Hematopoietic multipotent progenitor cell treated with erythropoietin and hydrocortisone succinate and interleukin-3 and kit ligand, for 15 days (in vitro differentiated cells): ENCODE measurements around the gene ADARB2.

Source experiments
- DNase-seq: peaks from one replicate; pipeline ENCODE4 v3.0.0-alpha.2; 2015; ENCODE audit warnings: low spot score

ADARB2 gene

GRCh38 chr10:1311726-1312125 lies 425.6 kb downstream of the ADARB2 start:
- DNase-seq, result no peak

- DNase-seq, result no peak
Measured at GRCh38 chr10:1310271-1310789, 427.0 kb downstream of the ADARB2 start.

DNA sequence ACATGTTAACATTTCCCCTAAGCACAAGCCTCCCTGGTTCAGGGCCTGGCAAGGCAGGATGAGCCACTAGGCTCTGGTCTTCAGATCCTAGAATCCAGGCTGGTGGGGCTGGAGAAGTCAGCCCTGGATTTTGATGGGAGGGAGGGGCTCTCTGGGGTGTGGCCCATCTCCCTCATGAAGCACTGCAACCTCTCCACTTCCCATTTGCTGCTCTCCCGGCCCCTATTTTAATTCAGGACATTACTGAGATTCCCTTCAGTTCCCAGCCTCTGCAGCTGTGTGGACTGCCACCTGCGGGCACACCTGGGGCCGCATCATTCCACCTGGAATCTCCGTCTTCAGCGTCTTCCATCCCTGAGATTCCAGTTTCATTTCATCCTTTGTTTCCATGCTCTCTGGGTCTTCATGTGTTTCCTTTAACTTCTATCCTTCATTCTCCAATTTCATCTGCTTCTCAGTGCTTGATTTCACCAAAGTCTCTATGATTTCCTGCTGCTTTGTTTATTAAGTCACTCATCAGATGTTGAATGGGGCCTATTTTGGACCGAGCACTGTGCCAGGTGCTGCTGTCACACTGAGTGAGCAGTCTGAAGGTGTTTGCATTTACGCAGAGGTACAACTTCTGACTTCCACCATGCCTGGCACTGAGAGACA lies 427.6 kb downstream of the ADARB2 start:
- no peak for DNase-seq

DNA sequence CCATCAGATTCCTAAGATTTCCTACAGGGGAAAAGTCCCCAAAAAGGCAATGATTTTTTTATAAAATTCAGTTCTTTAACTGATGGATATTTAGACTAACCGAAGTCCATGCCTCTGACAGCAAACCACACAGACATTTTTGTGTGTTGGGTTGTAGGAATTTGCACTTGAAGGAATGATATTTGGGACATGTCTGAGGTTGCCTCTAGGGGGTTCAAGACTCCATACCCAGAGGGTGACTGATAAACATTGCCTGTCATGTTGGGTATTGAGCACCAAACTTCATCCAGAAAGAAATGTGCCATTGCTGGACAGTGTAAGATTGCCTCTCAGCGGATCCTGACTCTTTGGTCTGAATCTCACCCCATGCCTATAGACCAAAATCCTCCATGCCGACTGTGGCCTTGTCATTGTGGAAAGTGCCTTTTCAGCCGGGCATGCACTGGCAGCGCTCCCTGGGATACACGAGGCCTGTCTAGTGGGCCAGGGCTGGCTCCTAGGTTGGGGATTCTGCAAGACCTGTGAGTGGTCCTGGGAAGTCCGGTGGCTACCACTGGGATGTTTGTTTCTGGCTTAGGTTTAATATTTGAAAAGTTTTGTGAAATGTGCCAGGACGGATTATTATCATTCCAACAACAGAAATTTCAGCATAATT lies 428.2 kb downstream of the ADARB2 start:
- DNase-seq, result no peak

DNA sequence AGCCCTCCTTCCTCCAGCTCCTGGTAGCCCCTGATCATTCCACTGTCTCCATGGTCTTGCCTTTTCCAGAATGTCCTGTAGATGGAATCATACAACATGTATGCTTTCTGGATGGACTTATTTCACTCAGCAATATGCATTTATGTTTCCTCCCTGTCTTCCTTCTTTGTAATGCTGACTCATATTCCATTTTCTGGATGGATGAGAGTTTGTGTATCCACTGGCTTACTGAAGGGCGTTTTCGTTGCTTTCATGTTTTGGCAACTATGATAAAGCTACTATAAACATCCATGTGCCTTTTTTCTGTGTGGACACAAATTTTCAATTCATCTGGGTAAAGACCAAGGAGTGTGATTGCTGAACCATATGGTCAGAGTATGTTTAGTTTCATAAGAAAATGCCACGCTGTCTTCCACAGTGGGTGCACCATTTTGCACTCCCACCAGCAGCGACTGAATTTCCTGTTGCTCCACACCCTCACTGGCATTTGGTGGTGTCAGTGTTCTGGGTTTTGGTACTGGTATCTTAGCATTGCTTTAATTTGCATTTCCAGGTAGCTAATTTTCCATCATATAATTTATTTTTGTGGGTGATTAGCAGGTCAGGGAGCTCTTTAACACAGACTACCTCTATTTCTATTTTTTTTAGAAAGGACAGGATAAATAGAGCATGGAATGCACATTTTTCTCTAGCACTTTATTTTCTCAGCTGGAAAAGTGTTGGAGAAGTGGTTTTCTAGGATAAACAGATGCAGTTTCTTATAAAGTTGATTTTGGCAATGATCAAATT lies 429.0 kb downstream of the ADARB2 start:
- no peak for DNase-seq

- DNase-seq, result no peak
Measured at GRCh38 chr10:1301143-1301542, 436.2 kb downstream of the ADARB2 start.

DNA sequence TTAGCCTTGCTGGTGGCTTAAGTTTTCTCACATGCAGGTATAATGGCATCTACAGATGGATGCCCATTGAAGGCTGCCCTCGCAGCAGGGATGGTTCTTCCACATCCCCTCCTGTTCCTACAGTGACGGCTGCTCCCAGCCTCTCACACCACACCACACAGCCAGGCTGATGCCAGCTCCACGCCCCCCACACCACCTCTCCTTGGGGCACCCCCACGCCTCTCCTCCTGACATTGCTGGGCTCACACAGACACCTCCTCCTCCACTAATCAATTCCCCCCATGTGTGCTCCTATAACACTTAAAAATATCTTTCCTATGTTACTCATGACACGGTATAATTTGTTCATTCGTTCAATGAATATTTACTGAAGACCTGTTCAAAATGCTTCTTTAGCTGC lies 437.1 kb downstream of the ADARB2 start:
- no peak for DNase-seq

GRCh38 chr10:1299041-1299726 lies 438.1 kb downstream of the ADARB2 start:
- no peak for DNase-seq

DNA sequence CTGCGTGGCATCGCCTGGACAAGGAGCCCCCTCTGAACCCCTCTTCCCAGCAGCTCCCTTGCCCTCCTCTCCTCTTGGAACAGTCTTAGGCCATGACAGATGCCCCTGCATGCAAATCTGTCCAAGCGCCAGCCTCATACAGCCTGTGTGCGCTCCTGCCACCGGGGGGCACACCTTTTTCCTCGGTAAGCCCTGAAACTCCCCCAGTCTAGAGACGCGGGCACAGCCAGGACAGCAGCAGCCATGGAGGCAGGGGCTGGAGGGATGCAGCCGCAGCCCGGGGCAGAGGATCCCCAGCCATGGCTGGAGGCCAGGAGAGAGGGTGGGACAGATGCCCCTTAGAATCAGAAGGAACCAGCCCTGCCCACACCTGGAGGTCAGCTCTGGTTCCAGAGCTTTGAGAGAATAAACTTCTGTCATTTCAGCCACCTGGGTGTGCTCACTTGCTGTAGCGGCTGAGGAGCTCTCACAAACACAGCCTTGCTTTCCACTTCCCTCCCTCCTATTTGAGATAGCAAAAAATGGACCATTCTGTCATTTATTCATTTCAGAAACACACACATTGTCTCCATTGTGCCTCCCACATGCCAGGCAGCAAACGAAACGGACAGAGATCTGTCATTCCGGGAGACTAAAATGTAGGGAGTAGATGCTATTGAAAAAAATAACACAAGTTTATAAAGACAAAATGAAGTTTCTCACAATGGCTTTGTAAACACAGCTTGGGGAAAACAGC lies 439.6 kb downstream of the ADARB2 start:
- DNase-seq, result no peak

DNA sequence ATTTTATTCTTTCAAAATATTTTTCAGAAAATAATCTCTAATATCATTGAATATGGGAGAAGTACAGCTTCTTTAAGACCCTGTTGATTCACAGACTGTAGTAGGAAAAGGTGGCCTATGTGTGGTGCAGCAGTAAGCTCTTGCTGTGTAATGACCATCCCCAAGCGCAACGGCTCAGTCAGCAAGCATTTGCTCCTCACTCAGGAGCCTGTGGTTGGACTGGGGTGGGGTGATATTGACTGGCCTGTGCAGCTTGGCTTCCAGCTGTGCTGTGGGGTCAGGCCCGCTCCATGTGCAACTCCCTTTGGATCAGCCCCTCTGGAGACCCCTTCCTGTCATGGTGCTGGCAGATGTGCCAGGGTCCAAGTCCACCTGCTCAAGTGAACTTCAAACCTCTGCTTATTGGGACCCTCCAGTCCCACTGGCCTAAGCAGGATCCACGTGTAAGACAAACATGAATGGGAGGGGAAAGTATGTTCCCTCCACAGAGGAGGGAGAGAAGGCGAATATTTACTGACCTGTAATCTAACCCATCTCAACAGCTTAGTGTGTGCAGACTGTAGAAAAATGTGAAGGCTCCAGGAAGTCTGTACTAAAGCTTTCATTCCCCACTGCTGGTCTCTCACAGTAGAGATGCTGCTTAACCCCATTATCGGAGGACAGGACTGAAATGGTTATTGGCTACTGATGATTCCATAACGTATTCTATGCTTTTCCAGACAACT lies 441.4 kb downstream of the ADARB2 start:
- no peak for DNase-seq

GRCh38 chr10:1294748-1295147 lies 442.6 kb downstream of the ADARB2 start:
- DNase-seq, result no peak

GRCh38 chr10:1293636-1294435 lies 443.5 kb downstream of the ADARB2 start:
- no peak for DNase-seq

- no peak for DNase-seq
Measured at GRCh38 chr10:1293157-1293556, 444.2 kb downstream of the ADARB2 start.

- no peak for DNase-seq
Measured at GRCh38 chr10:1292611-1293031, 444.7 kb downstream of the ADARB2 start.

DNA sequence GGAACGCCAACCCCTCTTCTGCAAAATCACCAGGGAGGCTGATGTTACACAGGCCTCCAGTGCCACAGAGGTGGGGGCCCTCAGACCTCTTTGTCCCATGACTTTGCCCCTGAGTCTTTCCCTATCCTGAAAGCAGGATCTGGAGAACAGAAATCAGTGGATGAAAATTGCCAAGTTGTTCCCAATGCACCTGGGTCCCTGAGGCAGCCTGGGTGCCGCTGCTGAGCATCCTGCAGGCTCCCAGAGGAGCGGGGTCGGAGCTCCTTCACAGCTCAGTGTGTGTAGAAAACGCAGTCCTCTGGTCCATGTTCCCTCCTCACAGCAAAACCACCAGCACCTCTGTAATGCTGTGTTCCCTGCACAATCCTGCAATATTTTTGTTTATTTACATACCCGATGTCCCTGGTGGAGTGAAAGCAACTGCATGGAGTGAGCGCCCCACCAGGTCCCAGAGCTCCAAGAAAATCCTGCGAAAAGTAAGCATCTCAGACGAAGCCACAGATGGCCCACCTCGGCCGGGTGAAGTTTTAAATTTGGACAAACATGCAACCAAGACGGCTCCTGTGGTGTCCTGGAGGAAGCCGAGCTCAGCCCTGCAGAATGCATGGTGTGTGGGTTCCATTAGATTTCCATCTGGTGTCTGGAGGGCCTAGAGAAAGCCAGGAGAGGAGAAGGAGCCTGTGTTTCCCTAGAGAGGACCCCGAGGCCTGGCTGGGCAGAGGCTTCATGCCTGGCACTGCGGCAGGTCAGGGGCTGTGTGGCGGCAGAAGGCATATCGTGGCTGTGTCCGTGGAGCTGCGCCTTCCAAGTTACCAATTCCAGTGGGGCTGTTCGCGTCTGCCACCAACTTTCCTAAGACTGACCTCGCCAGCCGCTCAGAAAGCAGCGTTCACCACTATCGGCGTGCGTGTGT lies 445.9 kb downstream of the ADARB2 start:
- no peak for DNase-seq

GRCh38 chr10:1290071-1290471 lies 447.3 kb downstream of the ADARB2 start:
- no peak for DNase-seq

DNA sequence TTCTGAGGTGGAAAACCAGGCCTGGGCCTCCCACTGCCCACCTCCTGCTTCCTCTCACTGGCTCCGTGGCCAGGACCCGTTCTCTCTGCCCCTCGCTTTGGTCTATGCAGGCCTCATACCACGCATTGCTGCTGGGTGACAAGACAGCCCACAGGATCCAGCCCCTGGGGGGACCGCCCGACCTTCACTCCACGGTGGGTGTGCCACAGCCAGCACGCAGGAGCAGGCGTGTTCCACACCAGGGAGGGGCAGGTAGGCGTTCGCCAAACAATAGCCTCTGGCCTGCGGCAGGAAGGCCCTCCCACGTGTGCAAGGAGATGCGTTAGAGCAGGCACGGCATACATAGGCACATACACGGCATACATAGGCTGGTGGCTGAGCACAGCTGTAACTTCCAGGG lies 447.7 kb downstream of the ADARB2 start:
- no peak for DNase-seq

DNA sequence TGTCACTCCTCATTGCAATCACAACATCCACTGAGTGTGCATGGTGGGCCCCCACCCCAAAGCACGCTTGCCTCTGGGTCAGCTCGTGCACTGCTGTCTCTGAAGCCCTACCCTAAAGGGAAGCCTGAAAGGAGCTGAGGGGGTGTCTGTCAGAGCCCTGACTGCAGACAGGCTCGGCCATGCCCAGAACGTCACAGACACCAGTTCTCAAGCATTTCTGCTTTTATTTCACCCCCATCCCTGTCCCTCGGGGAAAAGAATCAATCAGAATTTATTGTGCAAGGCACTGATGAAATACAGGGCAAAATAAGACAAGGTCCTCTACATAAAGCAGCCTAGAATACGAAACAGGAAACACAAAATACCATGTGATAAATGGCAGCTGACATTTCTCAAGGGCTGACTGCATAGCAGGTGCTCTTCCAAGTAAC lies 449.3 kb downstream of the ADARB2 start:
- DNase-seq, result no peak

GRCh38 chr10:1287487-1287886 lies 449.8 kb downstream of the ADARB2 start:
- DNase-seq, result no peak
